ENCODE results near the gene TNKS1BP1. TPM values are rescaled to one million over a fixed set of nuclear protein-coding genes. Genes with fewer than 3 reads are reported as not detected.

Gene TNKS1BP1
- total RNA-seq, 1 donor from 2014 or later, result 122 TPM

DNA sequence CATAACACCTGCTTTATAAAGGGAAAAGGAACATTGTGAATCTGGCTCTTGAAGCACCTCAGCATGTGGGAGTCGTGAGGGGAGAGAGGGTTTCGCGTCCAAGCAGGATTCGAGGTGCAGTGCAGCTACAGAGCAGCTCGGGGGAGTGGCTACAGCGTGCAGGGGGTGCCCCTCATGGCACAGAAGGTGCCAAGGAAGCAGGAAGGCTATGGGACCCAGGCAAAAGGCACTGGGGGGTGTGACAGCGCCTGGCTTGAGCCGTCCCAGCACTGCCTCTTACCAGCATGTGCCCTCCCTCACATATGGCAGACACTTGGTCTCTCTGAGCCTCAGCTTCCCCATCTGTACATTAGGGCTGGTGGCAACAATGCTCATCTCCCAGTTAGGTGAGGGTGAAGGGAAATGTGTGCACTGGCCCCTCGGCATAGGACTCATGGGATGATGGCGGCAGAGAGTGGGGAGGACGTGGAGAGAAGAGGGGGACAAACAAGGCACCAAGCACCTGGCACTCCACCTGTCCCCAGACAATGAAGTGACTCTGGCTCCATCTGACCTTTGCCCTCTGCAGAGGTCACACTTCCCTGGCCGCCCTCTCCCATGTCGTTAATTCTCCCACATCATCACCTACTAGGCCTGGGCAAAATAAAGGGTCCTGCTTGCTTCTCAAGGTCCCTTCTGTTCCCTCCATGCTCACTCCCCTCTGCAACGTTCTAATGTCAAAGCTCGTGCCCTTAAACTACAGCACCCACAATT is 10.4 kb downstream of the TNKS1BP1 start:
- H3K4me1 Mint-ChIP-seq (ENCODE audit: unreplicated experiment), result peaks cover 20% of the 10 kb centered on the region
- H3K36me3 Mint-ChIP-seq (ENCODE audit: low read depth, unreplicated experiment), result peaks cover 37% of the 10 kb centered on the region
- no peaks in the 10 kb centered on the region for H3K9me3 Mint-ChIP-seq (ENCODE audit: unreplicated experiment)
- no peak for DNase-seq (ENCODE audit: low spot score)
- TF ChIP-seq, protein P1, sequence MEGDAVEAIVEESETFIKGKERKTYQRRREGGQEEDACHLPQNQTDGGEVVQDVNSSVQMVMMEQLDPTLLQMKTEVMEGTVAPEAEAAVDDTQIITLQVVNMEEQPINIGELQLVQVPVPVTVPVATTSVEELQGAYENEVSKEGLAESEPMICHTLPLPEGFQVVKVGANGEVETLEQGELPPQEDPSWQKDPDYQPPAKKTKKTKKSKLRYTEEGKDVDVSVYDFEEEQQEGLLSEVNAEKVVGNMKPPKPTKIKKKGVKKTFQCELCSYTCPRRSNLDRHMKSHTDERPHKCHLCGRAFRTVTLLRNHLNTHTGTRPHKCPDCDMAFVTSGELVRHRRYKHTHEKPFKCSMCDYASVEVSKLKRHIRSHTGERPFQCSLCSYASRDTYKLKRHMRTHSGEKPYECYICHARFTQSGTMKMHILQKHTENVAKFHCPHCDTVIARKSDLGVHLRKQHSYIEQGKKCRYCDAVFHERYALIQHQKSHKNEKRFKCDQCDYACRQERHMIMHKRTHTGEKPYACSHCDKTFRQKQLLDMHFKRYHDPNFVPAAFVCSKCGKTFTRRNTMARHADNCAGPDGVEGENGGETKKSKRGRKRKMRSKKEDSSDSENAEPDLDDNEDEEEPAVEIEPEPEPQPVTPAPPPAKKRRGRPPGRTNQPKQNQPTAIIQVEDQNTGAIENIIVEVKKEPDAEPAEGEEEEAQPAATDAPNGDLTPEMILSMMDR (IDR thresholded peaks at IDR 0.05; ENCODE audit: unreplicated experiment), result no peak
- no peak overlapping the region for H3K27ac Mint-ChIP-seq (ENCODE audit: unreplicated experiment)
- H3K4me3 Mint-ChIP-seq (ENCODE audit: unreplicated experiment), result peak overlapping the region; percentile 56
- H3K27me3 Mint-ChIP-seq (ENCODE audit: unreplicated experiment), result peaks cover 5% of the 10 kb centered on the region

DNA sequence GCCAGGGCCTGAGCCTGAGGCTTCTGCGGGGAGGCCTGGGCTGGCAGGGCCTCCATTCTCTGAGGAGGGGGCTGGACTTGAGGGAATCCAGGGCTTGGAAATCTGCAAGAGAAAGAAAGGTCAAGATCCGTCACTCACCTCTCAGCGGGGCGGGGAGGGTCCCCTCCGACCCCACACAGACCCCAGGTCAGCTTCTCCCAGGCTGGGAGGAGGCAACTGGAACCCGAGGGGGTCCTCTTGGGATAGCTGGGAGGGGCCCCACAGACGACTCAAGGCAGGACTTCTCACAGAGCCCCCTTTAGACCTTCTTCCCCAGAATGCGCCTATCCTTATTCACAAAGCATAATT is 11.0 kb downstream of the TNKS1BP1 start:
- DNase-seq (ENCODE audit: low spot score), result no peak
- Mint-ChIP-seq H3K4me1 (ENCODE audit: unreplicated experiment) (peaks cover 21% of the 10 kb centered on the region), H3K27me3 (ENCODE audit: unreplicated experiment) (peaks cover 5% of the 10 kb centered on the region), H3K36me3 (ENCODE audit: low read depth, unreplicated experiment) (peaks cover 40% of the 10 kb centered on the region), H3K9me3 (ENCODE audit: unreplicated experiment) (no peaks in the 10 kb centered on the region), H3K27ac (ENCODE audit: unreplicated experiment) (no peak overlapping the region), H3K4me3 (ENCODE audit: unreplicated experiment) (peak overlapping the region; percentile 56)
- TF ChIP-seq, protein P1 (IDR thresholded peaks at IDR 0.05; ENCODE audit: unreplicated experiment), result no peak

DNA sequence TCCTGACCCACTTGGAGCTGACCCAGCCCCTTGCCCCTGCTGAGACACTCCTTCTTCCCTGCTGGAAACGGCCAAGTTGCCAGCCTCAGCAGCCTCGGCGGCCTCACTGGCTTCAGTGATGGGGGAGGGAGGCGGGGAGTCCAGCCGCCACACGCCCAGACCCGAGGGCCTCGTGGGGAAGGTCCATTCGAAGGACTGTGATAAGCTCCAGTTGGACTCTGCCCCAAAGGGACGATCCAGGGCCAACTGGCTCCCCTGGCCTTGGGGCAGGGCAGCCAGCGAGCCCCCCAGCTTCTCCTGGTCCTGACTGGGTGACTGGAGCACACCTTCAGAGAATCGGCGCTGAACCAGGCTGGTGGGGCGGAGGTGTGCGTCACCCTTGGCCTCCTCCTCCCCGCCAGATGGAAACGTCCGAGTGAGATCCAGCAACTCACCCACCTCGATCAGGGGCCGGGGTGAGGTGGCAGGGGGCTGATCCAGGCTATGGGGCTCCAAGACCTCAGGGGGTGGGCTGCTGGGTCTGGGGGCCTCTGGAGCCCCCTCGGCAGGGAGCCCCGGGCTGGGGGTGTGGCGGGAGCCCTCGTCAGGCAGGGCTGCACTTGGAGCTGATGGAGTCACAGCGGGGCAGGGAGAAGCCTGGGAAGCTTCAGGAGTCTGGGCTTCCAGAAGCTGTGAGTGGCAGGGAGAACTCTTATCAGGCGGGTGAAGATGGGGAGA is 11.5 kb downstream of the TNKS1BP1 start:
- Mint-ChIP-seq H3K9me3 (ENCODE audit: unreplicated experiment) (no peaks in the 10 kb centered on the region), H3K36me3 (ENCODE audit: low read depth, unreplicated experiment) (peaks cover 42% of the 10 kb centered on the region), H3K4me3 (ENCODE audit: unreplicated experiment) (no peak overlapping the region), H3K27me3 (ENCODE audit: unreplicated experiment) (peaks cover 6% of the 10 kb centered on the region), H3K4me1 (ENCODE audit: unreplicated experiment) (peaks cover 23% of the 10 kb centered on the region), H3K27ac (ENCODE audit: unreplicated experiment) (no peak overlapping the region)
- DNase-seq (ENCODE audit: low spot score), result no peak
- TF ChIP-seq, protein P1 (IDR thresholded peaks at IDR 0.05; ENCODE audit: unreplicated experiment), result no peak

DNA sequence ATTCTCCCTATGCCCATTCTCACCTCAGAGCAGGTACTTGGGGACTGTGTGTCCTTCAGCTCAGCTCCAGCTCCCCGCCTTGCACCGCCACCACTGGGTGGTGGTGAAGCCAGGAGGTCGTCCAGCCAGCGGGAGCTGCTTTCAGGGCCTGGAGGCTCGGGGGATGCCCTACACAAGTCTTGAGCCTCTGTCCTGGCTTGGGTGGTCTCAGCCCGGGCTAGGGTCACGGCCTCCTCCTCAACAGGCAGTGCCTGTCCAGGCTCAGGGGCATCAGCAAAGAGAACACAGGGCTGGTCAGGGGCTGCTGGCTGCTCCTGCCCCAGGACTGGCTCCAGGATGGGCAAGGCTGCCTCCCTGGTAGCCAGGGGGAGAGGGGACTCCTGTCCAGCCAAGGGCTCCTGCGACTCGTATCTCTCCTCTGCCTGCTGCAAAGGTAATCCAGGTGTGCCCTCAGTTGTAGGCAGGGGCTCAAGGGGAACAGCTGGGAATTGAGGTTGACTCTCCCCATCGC is 12.2 kb downstream of the TNKS1BP1 start:
- DNase-seq (ENCODE audit: low spot score), result no peak
- Mint-ChIP-seq H3K9me3 (ENCODE audit: unreplicated experiment) (no peaks in the 10 kb centered on the region), H3K27ac (ENCODE audit: unreplicated experiment) (no peak overlapping the region), H3K4me3 (ENCODE audit: unreplicated experiment) (no peak overlapping the region), H3K4me1 (ENCODE audit: unreplicated experiment) (peaks cover 28% of the 10 kb centered on the region), H3K36me3 (ENCODE audit: low read depth, unreplicated experiment) (peaks cover 40% of the 10 kb centered on the region), H3K27me3 (ENCODE audit: unreplicated experiment) (peaks cover 6% of the 10 kb centered on the region)
- TF ChIP-seq, protein P1 (IDR thresholded peaks at IDR 0.05; ENCODE audit: unreplicated experiment), result no peak

All from endothelial cell (in vitro differentiated cells).